Cardiac fibroblast (primary cell): ENCODE data around the gene DUS2.
"Not testable (repeated sequence)": the region's sequence is repeated elsewhere in the genome, so short reads cannot be mapped to it uniquely, and the experiment has no call there.

Source experiments
- DNase-seq, 2 donors: peaks; one replicate each; pipeline versions ENCODE4 v3.0.0 to v3.0.0-alpha.2; 2010; ENCODE audit warnings: low read depth in 2 of 2
- H3K4me3 ChIP-seq, 2 donors: replicated peaks in 1 of 2; 1 replicate in 1 of 2; 2 replicates in 1 of 2; pipeline ENCODE4 v1.5.1; 2011; ENCODE audit warnings: low read depth in 2 of 2, low read length in 2 of 2, mild to moderate bottlenecking in 2 of 2, moderate library complexity in 1 of 2
- TF ChIP-seq, protein P1 (sequence below): IDR thresholded peaks from one replicate; pipeline ENCODE4 v1.5.1; 2011; ENCODE audit warnings: low read depth, mild to moderate bottlenecking, low read length, inconsistent platforms

DUS2 gene

GRCh38 chr16:68100488-68100887 lies 77.4 kb downstream of the DUS2 start:
- no peak for DNase-seq
- no peak overlapping the region for H3K4me3 ChIP-seq
- TF ChIP-seq, protein P1, sequence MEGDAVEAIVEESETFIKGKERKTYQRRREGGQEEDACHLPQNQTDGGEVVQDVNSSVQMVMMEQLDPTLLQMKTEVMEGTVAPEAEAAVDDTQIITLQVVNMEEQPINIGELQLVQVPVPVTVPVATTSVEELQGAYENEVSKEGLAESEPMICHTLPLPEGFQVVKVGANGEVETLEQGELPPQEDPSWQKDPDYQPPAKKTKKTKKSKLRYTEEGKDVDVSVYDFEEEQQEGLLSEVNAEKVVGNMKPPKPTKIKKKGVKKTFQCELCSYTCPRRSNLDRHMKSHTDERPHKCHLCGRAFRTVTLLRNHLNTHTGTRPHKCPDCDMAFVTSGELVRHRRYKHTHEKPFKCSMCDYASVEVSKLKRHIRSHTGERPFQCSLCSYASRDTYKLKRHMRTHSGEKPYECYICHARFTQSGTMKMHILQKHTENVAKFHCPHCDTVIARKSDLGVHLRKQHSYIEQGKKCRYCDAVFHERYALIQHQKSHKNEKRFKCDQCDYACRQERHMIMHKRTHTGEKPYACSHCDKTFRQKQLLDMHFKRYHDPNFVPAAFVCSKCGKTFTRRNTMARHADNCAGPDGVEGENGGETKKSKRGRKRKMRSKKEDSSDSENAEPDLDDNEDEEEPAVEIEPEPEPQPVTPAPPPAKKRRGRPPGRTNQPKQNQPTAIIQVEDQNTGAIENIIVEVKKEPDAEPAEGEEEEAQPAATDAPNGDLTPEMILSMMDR = no peak

DNA sequence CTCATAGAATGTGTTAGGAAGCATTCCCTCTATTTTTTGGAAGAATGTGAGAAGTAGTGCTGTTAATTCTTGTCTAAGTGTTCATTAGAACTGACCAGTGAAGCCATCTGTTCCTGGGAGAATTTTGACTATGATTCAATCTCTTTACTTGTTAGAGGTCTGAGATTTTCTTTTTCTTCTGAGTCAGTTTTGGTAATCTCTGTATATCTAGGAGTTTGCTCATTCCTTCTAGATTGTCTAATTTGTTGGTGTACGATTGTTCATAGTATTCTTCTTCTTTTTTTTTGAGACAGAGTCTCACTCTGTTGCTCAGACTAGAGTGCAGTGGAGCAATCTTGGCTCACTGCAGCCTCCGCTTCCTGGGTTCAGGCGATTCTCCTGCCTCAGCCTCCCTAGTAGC lies 82.5 kb downstream of the DUS2 start:
- no peak overlapping the region for H3K4me3 ChIP-seq
- peak in 1 of 2 donors; percentile 57 for DNase-seq
- TF ChIP-seq, protein P1 = no peak

DNA sequence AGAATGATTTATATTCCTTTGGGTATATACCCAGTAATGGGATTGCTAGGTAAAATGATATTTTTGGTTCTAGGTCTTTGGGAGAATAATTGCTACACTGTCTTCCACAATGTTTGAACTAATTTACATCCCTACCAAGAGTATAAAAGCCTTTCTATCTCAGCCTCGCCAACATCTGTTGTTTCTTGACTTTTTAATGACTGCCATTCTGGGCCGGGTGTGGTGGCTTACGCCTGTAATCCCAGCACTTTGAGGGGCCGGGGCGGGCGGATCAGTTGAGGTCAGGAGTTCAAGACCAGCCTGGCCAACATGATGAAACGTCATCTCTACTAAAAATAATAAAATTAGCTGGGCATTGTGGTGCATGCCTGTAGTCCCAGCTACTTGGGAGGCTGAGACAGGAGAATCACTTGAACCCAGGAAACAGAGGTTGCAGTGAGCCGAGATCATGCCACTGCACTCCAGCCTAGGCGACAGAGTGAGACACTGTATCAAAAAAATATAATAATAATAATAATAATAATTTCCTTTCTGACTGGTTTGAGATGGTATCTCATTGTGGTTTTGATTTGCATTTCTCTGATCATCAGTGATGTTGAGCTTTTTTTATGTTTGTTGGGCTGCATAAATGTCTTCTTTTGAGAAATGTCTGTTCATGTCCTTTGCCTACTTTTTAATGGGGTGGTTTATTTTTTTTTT lies 84.3 kb downstream of the DUS2 start:
- not testable (repeated sequence) for DNase-seq, H3K4me3 ChIP-seq

DNA sequence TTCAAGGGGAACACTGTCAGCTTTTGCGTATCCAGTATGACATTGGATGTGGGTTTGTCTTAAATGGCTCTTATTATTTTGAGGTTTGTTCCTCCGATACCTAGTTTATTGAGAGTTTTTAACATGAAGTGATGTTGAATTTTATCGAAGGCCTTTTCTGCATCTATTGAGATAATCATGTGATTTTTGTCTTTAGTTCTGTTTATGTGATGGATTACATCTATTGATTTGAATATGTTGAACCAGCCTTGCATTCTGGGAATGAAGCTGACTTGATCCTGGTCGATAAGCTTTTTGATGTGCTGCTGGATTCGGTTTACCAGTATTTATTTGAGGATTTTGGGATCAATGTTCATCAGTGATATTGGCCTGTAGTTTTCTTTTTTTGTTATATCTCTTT lies 86.1 kb downstream of the DUS2 start:
- DNase-seq = not testable (repeated sequence)

DNA sequence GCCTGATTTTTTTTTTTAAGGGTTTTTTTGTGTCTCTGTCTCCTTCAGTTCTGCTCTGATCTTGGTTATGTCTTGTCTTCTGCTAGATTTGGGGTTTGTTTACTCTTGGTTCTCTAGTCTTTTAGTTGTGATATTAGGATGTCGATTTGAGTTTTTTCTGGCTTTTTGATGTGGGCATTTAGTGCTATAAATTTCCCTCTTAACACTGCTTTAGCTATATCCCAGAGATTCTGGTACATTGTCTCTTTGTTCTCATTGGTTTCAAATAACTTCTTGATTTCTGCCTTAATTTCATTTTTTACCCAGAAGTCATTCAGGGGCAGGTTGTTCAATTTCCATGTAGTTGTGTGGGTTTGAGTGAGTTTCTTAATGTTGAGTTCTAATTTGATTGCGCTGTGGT lies 87.5 kb downstream of the DUS2 start:
- DNase-seq, H3K4me3 ChIP-seq: not testable (repeated sequence)

More for the DNA sequence above, 86.1 kb downstream of the DUS2 start:
- H3K4me3 ChIP-seq = not testable (repeated sequence)

DNA sequence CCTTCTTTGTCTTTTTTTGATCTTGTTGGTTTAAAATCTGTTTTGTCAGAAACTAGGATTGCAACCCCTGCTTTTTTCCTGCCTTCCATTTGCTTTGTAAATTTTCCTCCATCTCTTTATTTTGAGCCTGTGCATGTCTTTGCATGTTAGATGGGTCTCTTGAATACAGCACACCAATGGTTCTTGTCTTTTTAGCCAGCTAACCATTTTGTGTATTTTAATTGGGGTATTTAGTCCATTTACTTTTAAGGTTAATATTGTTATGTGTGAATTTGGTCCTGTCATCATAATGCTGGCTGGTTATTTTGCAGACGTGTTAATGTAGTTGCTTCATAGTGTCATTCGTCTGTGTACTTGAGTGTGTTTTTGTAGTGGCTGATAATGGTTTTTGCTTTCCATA lies 88.3 kb downstream of the DUS2 start:
- no peak overlapping the region for H3K4me3 ChIP-seq
- TF ChIP-seq, protein P1 = no peak
- no peak for DNase-seq

DNA sequence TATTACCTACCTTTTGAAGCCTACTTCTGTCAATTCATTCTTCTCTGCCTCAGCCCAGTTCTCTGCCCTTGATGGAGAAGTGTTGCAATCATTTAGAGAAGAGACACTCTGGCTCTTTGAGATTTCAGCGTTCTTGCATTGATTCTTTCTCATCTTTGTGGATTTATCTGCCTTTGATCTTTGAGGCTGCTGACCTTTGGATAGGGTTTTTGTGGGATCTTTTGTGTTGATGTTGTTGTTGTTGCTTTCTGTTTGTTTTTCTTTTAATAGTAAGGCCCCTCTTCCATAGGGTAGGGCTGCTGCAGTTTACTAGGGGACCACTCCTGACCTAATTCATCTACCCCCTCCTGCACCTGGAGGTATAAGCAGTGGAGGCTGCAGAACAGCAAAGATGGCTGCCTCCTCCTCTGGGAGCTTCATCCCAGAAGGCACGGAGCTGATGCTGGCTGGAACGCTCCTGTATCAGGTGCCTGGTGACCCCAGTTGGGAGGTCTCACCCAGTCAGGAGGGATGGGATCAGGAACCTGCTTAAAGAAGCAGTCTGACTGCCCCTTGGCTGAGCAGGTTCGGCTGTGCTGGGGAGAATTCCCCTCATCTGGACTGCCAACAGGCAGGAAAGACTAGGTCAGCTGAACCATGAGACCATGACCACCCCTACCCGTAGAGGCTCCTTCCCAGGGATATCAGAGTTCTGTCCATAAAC lies 90.1 kb downstream of the DUS2 start:
- H3K4me3 ChIP-seq = no peak overlapping the region
- TF ChIP-seq, protein P1 = no peak
- DNase-seq = no peak

DNA sequence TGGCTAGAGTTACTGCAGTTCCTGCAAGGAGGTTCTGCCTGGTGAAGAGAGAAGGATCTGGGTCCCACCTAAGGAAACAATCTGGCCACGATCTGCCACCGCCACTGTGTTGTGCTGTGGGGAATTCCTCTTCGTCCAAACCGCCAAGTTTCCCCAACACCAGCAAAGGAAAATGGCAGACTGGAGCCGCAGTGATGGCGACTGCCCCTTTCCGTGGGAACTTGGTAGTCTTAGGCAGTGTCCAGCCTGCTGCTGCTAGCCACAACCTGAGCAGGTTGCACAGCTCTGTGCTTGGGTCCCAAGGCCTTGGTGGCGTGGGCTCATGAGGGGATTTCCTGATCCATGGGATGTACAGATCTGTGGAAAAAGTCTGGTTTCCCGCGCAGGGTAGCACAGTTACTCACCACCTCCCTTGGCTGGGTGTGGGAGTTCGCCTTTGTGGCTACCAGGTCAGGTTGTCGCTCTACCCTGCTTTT lies 90.7 kb downstream of the DUS2 start:
- no peak for DNase-seq
- TF ChIP-seq, protein P1 = no peak
- no peak overlapping the region for H3K4me3 ChIP-seq

DNA sequence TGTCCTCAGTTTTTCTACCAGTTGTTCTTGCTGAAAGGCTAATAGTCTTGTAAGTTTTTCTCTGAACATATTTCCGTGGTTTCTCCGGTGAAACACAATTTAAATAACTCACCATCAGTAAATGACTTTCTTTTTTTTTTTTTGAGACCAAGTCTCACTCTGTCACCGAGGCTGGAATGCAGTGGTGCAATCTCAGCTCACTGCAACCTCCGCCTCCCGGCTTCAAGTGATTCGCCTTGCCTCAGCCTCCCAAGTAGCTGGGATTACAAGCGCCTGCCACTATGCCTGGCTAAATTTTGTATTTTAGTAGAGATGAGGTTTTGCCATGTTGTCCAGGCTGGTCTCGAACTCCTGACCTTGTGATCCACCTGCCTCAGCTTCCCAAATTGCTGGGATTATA lies 91.9 kb downstream of the DUS2 start:
- not testable (repeated sequence) for H3K4me3 ChIP-seq
- DNase-seq = peak in 1 of 2 donors; percentile 34
